Measurements from ENCODE around the gene LENG1.

Gene LENG1

DNA sequence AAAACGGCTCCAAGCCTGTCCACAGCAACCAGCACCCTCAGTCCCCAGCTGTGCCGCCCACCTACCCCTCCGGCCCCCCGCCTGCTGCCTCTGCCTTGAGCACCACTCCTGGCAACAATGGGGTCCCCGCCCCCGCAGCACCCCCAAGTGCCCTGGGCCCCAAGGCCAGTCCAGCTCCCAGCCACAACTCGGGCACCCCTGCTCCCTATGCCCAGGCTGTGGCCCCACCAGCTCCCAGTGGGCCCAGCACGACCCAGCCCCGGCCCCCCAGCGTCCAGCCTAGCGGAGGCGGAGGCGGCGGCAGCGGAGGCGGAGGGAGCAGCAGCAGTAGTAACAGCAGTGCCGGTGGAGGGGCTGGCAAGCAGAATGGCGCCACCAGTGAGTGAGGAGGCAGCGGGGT lies 11.4 kb downstream of the LENG1 start:
- Histone ChIP-seq H3K36me3 (peaks cover 77 to 100% (median 100%) of the 10 kb centered on the region in 3 donors), H3K9me3 (no peaks in the 10 kb centered on the region), H3K27ac (no peak overlapping the region), H3K27me3 (no peaks in the 10 kb centered on the region), H3K4me1 (no peaks in the 10 kb centered on the region), H3K4me3 (no peak overlapping the region)
- no peak for DNase-seq
- no peak for TF ChIP-seq CTCF (IDR thresholded peaks at IDR 0.05)
- intact Hi-C loops (cut with DNase I; ENCODE audit: low total_unique reads): no loop called here

DNA sequence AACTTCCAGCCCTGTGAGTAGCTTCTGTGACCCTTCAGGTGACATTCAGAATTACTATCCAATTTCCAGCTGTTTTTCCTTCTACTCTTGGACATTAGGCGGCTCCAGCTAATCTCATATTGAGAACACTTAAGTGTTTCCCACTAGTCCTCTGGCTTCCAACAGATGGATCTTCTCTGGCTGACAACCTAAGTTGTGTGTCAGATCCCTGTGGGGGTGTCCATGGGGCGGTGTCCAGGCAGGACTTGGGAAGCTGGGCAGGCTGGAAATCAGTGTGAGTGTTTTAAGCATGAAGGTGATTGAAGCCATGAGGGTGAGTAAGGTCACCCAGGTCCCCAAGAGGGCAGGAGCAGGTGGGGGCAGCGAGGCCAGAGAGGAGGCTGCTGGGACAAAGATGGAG lies 11.8 kb downstream of the LENG1 start:
- intact Hi-C loops (cut with DNase I; ENCODE audit: low total_unique reads): no loop called here
- H3K27me3 ChIP-seq: no peaks in the 10 kb centered on the region
- no peak overlapping the region for H3K4me3 ChIP-seq
- no peak overlapping the region for H3K27ac ChIP-seq
- DNase-seq: no peak
- H3K4me1 ChIP-seq: no peaks in the 10 kb centered on the region
- peaks cover 77 to 100% (median 100%) of the 10 kb centered on the region in 3 donors for H3K36me3 ChIP-seq
- no peaks in the 10 kb centered on the region for H3K9me3 ChIP-seq
- no peak for TF ChIP-seq CTCF (IDR thresholded peaks at IDR 0.05)

GRCh38 chr19:54145541-54146158 lies 13.9 kb downstream of the LENG1 start:
- Histone ChIP-seq H3K27me3 (no peaks in the 10 kb centered on the region), H3K27ac (no peak overlapping the region), H3K36me3 (peaks cover 70 to 88% (median 83%) of the 10 kb centered on the region in 3 donors), H3K4me1 (peaks cover 0 to 8% (median 3%) of the 10 kb centered on the region in 4 donors), H3K9me3 (no peaks in the 10 kb centered on the region), H3K4me3 (no peak overlapping the region)
- intact Hi-C loops (cut with DNase I; ENCODE audit: low total_unique reads): no loop called here
- no peak for TF ChIP-seq CTCF (IDR thresholded peaks at IDR 0.05)
- no peak for DNase-seq

- Histone ChIP-seq H3K36me3 (peaks cover 48 to 61% (median 49%) of the 10 kb centered on the region in 3 donors), H3K9me3 (no peaks in the 10 kb centered on the region), H3K4me1 (peaks cover 0 to 31% (median 26%) of the 10 kb centered on the region in 4 donors), H3K4me3 (no peak overlapping the region), H3K27me3 (no peaks in the 10 kb centered on the region), H3K27ac (no peak overlapping the region)
- no peak for DNase-seq
- intact Hi-C loops (cut with DNase I; ENCODE audit: low total_unique reads): no loop called here
- no peak for TF ChIP-seq CTCF (IDR thresholded peaks at IDR 0.05)
Observed at GRCh38 chr19:54142166-54142780, 17.2 kb downstream of the LENG1 start.

- no peak for TF ChIP-seq CTCF (IDR thresholded peaks at IDR 0.05)
- DNase-seq: no peak
- Histone ChIP-seq H3K27ac (no peak overlapping the region), H3K27me3 (no peaks in the 10 kb centered on the region), H3K4me1 (peaks cover 0 to 35% (median 27%) of the 10 kb centered on the region in 4 donors), H3K36me3 (peaks cover 39 to 52% (median 40%) of the 10 kb centered on the region in 3 donors), H3K4me3 (no peak overlapping the region), H3K9me3 (no peaks in the 10 kb centered on the region)
- intact Hi-C loops (cut with DNase I; ENCODE audit: low total_unique reads): no loop called here
Observed at GRCh38 chr19:54141356-54141755, 18.2 kb downstream of the LENG1 start.

Measured in tibial artery (tissue), 4 donors.